ENCODE measurements around the gene PFDN1. TPM values are rescaled to one million over a fixed set of nuclear protein-coding genes. Genes with fewer than 3 reads are reported as not detected.

The PFDN1 gene
- total and polyA plus RNA-seq, 9 of the 15 experiments (the other 6 are each of a cell fraction or from before 2014, with no cell fraction given): 45.5 to 215 (median 78.0) TPM

DNA sequence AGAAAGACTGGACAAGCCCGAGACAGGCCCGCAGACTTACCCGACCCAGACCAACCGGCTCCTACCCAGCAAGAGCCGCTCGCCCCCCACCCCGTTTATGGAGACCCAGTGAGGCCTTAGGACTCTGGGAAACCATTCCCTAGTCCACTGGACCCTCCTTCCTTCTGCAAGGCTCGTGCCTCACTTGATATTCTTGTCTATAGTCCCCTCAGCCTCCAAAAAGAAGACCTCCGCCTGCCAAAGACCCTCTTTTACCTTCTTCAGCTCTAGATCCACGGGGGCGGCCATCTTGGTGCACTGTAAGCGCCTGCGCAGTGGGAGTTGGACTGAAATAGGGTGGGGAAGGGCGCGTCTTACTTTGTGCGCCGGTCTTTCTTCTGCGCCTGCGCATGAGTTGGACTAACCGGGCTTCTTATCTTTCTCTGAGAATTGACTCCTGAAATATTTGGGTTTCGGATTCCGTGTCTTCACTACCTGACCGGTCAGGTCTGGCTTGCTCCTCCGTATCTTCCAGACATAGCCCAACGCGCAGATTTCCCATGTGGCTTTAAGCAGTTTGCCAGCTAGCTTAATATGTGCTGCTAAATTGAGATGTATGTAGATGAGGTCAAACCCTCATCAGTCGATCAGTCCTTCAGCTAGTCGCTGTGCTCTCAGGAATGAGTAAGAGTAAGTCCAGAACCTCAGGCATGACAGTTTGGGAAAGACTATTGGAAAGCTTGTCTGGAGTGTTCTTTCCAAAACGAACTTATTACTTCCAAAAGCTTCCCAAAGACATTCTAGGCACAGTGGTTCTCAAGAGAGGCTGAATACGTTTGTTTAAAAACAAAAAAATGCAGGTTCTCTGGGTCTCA is at the start of gene PFDN1 (continued):
- TF ChIP-seq, protein P1, sequence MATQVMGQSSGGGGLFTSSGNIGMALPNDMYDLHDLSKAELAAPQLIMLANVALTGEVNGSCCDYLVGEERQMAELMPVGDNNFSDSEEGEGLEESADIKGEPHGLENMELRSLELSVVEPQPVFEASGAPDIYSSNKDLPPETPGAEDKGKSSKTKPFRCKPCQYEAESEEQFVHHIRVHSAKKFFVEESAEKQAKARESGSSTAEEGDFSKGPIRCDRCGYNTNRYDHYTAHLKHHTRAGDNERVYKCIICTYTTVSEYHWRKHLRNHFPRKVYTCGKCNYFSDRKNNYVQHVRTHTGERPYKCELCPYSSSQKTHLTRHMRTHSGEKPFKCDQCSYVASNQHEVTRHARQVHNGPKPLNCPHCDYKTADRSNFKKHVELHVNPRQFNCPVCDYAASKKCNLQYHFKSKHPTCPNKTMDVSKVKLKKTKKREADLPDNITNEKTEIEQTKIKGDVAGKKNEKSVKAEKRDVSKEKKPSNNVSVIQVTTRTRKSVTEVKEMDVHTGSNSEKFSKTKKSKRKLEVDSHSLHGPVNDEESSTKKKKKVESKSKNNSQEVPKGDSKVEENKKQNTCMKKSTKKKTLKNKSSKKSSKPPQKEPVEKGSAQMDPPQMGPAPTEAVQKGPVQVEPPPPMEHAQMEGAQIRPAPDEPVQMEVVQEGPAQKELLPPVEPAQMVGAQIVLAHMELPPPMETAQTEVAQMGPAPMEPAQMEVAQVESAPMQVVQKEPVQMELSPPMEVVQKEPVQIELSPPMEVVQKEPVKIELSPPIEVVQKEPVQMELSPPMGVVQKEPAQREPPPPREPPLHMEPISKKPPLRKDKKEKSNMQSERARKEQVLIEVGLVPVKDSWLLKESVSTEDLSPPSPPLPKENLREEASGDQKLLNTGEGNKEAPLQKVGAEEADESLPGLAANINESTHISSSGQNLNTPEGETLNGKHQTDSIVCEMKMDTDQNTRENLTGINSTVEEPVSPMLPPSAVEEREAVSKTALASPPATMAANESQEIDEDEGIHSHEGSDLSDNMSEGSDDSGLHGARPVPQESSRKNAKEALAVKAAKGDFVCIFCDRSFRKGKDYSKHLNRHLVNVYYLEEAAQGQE (IDR thresholded peaks at IDR 0.05; ENCODE audit: borderline replicate concordance): peak; percentile 90
- TF ChIP-seq, protein P1 (CRISPR knock-in tag; IDR thresholded peaks at IDR 0.05; ENCODE audit: low read depth): no peak
- TF ChIP-seq ZKSCAN8 (CRISPR knock-in tag; IDR thresholded peaks at IDR 0.05) (no peak), NCOA1 (IDR thresholded peaks at IDR 0.05; ENCODE audit: low read depth) (no peak), POLR3G (IDR thresholded peaks at IDR 0.05; ENCODE audit: extremely low read depth, insufficient read length, insufficient replicate concordance) (no peak), ASH1L (IDR thresholded peaks at IDR 0.05; ENCODE audit: borderline replicate concordance, low read depth, partially characterized antibody) (no peak), ATF7 (IDR thresholded peaks at IDR 0.05) (peak; percentile 71), CBX8 (IDR thresholded peaks at IDR 0.05; ENCODE audit: borderline replicate concordance, extremely low read depth, low read depth, low read length, poor library complexity, severe bottlenecking) (no peak), TEAD4 (IDR thresholded peaks at IDR 0.05; ENCODE audit: low read length) (peak; percentile 54; the same call in 1 of the 2 replicates), TEAD4 (CRISPR knock-in tag; IDR thresholded peaks at IDR 0.05; ENCODE audit: borderline replicate concordance) (no peak)
- TF ChIP-seq, protein P2, sequence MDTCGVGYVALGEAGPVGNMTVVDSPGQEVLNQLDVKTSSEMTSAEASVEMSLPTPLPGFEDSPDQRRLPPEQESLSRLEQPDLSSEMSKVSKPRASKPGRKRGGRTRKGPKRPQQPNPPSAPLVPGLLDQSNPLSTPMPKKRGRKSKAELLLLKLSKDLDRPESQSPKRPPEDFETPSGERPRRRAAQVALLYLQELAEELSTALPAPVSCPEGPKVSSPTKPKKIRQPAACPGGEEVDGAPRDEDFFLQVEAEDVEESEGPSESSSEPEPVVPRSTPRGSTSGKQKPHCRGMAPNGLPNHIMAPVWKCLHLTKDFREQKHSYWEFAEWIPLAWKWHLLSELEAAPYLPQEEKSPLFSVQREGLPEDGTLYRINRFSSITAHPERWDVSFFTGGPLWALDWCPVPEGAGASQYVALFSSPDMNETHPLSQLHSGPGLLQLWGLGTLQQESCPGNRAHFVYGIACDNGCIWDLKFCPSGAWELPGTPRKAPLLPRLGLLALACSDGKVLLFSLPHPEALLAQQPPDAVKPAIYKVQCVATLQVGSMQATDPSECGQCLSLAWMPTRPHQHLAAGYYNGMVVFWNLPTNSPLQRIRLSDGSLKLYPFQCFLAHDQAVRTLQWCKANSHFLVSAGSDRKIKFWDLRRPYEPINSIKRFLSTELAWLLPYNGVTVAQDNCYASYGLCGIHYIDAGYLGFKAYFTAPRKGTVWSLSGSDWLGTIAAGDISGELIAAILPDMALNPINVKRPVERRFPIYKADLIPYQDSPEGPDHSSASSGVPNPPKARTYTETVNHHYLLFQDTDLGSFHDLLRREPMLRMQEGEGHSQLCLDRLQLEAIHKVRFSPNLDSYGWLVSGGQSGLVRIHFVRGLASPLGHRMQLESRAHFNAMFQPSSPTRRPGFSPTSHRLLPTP (IDR thresholded peaks at IDR 0.05; ENCODE audit: borderline replicate concordance, extremely low read depth, insufficient read length): no peak
- TF ChIP-seq, protein P3, sequence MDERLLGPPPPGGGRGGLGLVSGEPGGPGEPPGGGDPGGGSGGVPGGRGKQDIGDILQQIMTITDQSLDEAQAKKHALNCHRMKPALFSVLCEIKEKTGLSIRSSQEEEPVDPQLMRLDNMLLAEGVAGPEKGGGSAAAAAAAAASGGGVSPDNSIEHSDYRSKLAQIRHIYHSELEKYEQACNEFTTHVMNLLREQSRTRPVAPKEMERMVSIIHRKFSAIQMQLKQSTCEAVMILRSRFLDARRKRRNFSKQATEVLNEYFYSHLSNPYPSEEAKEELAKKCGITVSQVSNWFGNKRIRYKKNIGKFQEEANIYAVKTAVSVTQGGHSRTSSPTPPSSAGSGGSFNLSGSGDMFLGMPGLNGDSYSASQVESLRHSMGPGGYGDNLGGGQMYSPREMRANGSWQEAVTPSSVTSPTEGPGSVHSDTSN (CRISPR knock-in tag; IDR thresholded peaks at IDR 0.05; ENCODE audit: low read depth): no peak
- TF ChIP-seq, protein P3 (tag; conservative IDR thresholded peaks at IDR 0.05; ENCODE audit: low read depth): no peak

Data from K562 (cell line).